ENCODE measurements around the gene NEK7. TPM values are rescaled to one million over a fixed set of nuclear protein-coding genes. Genes with fewer than 3 reads are reported as not detected.

NEK7 gene
- total and polyA plus RNA-seq, 9 of the 15 experiments (the other 6 are each of a cell fraction or from before 2014, with no cell fraction given), result 8.5 to 37.3 (median 27.7) TPM

- no peak for TF ChIP-seq SP2 (IDR thresholded peaks at IDR 0.05; ENCODE audit: extremely low read depth, low read depth, low read length, poor library complexity, severe bottlenecking)
- TF ChIP-seq SMARCA4 (IDR thresholded peaks at IDR 0.05), result no peak
- no peak for TF ChIP-seq CGGBP1 (CRISPR knock-in tag; IDR thresholded peaks at IDR 0.05)
- TF ChIP-seq SRSF3 (IDR thresholded peaks at IDR 0.05; ENCODE audit: insufficient read depth, low read length), result no peak
These were observed 46.6 kb downstream of the NEK7 start (continued) for GRCh38 chr1:198203434-198203833.

- CTCF ChIA-PET (ENCODE audit: low intra/inter-chr PET ratio), result no interaction called here
- H3K27ac ChIP-seq (ENCODE audit: extremely low read depth, low read depth, low read length), result no peak overlapping the region
- no peak overlapping the region for H3K9ac ChIP-seq (ENCODE audit: insufficient read depth in 1 of 2, low read depth in 2 of 2, low read length in 2 of 2)
- in situ Hi-C loops (cut with MboI), result no loop called here
- intact Hi-C loops (cut with micrococcal nuclease), result no loop called here
- no TSS peak for BruUV-seq (replicated peaks)
- H3K9me1 ChIP-seq (ENCODE audit: control insufficient read depth, insufficient read depth, low read length), result no peaks in the 10 kb centered on the region
- no peaks in the 10 kb centered on the region for H4K20me1 ChIP-seq (replicated peaks; ENCODE audit: control insufficient read depth, insufficient read depth, low read length)
- FAIRE-seq (no peak), ATAC-seq (no peak), DNase-seq (ENCODE audit: extremely low read depth in 1 of 4, low spot score in 3 of 4) (no peak)
- peaks cover 2% of the 10 kb centered on the region; the same call in 1 of the 2 replicates for H3K9me3 ChIP-seq (replicated peaks; ENCODE audit: control insufficient read depth, insufficient read depth, low read depth, low read length)
- H3K4me3 ChIP-seq, result no peak overlapping the region
- no peaks in the 10 kb centered on the region for H3K4me1 ChIP-seq (replicated peaks in 1 of 2; ENCODE audit: control insufficient read depth in 2 of 2, insufficient read depth in 2 of 2, low read length in 2 of 2)
- no peaks in the 10 kb centered on the region for H3K27me3 ChIP-seq (ENCODE audit: control insufficient read depth in 2 of 2, insufficient read depth in 2 of 2, low read length in 2 of 2)
- POLR2A ChIA-PET, result no interaction called here
- peaks cover 32% of the 10 kb centered on the region for H3K79me2 ChIP-seq (ENCODE audit: control insufficient read depth, insufficient read depth, low read length)
- H3K36me3 ChIP-seq (ENCODE audit: control insufficient read depth, insufficient read depth, low read length), result no peaks in the 10 kb centered on the region
- H2AFZ ChIP-seq (ENCODE audit: low read depth, low read length), result no peak overlapping the region
- 66% methylated on average over 5 of the region's 5 CpGs for WGBS (ENCODE audit: insufficient coverage, low coverage, missing lambda C conversion rate)
- no peak overlapping the region for H3K4me2 ChIP-seq (ENCODE audit: insufficient read depth, low read length)
- TF ChIP-seq ZHX1 (conservative IDR thresholded peaks at IDR 0.05; ENCODE audit: low read length) (no peak), THRB (CRISPR knock-in tag; conservative IDR thresholded peaks at IDR 0.05) (no peak), HLTF (IDR thresholded peaks at IDR 0.05) (no peak), ZBTB1 (CRISPR knock-in tag; IDR thresholded peaks at IDR 0.05; ENCODE audit: borderline replicate concordance, low read depth) (no peak), HMG20B (CRISPR knock-in tag; IDR thresholded peaks at IDR 0.05) (no peak), NFYB (IDR thresholded peaks at IDR 0.05; ENCODE audit: extremely low read depth, insufficient read length) (no peak), ATF7 (IDR thresholded peaks at IDR 0.05) (no peak), NELFE (IDR thresholded peaks at IDR 0.05; ENCODE audit: insufficient read depth, insufficient read length) (no peak), SAFB2 (IDR thresholded peaks at IDR 0.05; ENCODE audit: borderline replicate concordance, low read depth, low read length, severe bottlenecking) (no peak), ZNF431 (CRISPR knock-in tag; IDR thresholded peaks at IDR 0.05) (no peak), PATZ1 (CRISPR knock-in tag; IDR thresholded peaks at IDR 0.05; ENCODE audit: borderline replicate concordance) (no peak)
These were observed 48.4 kb downstream of the NEK7 start for GRCh38 chr1:198205016-198205684.
